Activated naive CD4-positive, alpha-beta T cell treated with anti-CD3 and anti-CD28 coated beads for 36 hours (primary cell): ENCODE data around the gene AZIN2. TPM values are rescaled to one million over a fixed set of nuclear protein-coding genes. Genes with fewer than 3 reads are reported as not detected.

Experiments
- CTCF ChIA-PET: fragments of 350-600 bp; sonication (Branson Sonifier 250); formaldehyde crosslinking; loops from one replicate; lab custom pipeline; 2021; ENCODE audit warnings: antibody characterized with exemption; lab: Charles Lee
- DNase-seq: peaks from one replicate; pipeline ENCODE4 v3.0.0-alpha.2; 2020
- H3K27ac Mint-ChIP-seq: one replicate; pipeline ENCODE4 v1.8.0; 2021; ENCODE audit warnings: mild to moderate bottlenecking, mixed read lengths
- H3K27me3 Mint-ChIP-seq: one replicate; pipeline ENCODE4 v1.8.0; 2021; ENCODE audit warnings: low read depth, mixed read lengths
- H3K36me3 Mint-ChIP-seq: one replicate; pipeline ENCODE4 v1.8.0; 2021; ENCODE audit warnings: low read depth, mixed read lengths
- H3K4me1 Mint-ChIP-seq: one replicate; pipeline ENCODE4 v1.8.0; 2021; ENCODE audit warnings: low read depth, mixed read lengths
- H3K4me3 Mint-ChIP-seq: one replicate; pipeline ENCODE4 v1.8.0; 2021; ENCODE audit warnings: mild to moderate bottlenecking, moderate library complexity, mixed read lengths
- H3K9me3 Mint-ChIP-seq: one replicate; pipeline ENCODE4 v1.8.0; 2021; ENCODE audit warnings: mixed read lengths
- intact Hi-C: fragments of 100-400 bp; cut with micrococcal nuclease; formaldehyde crosslinking; loops from one replicate; pipeline ENCODE4 v1.15.1; 2023
- total RNA-seq, 2 experiments: library from RNA; stranded (reverse); gene quantifications; one replicate each; pipeline ENCODE4 v1.2.3, GENCODE V29; 2021

AZIN2 gene
- total RNA-seq, 2 experiments from 2014 or later = 1.5 to 1.6 TPM

GRCh38 chr1:33149453-33150190 lies 68.7 kb downstream of the AZIN2 start:
- Mint-ChIP-seq H3K4me1 (no peaks in the 10 kb centered on the region), H3K27me3 (no peaks in the 10 kb centered on the region), H3K9me3 (no peaks in the 10 kb centered on the region), H3K4me3 (no peak overlapping the region), H3K36me3 (peaks cover 2% of the 10 kb centered on the region), H3K27ac (no peak overlapping the region)
- intact Hi-C loops = no loop called here
- DNase-seq = no peak
- CTCF ChIA-PET = interaction anchor here (0.8 to 1.6 kb wide), 2 partner anchors 11 to 15 kb away, joined by 3 to 4 read pairs; no protein-coding TSS in a partner anchor

GRCh38 chr1:33150522-33150921 lies 69.6 kb downstream of the AZIN2 start:
- Mint-ChIP-seq H3K4me3 (no peak overlapping the region), H3K27me3 (no peaks in the 10 kb centered on the region), H3K36me3 (peaks cover 2% of the 10 kb centered on the region), H3K27ac (no peak overlapping the region), H3K9me3 (no peaks in the 10 kb centered on the region), H3K4me1 (no peaks in the 10 kb centered on the region)
- intact Hi-C loops = no loop called here
- DNase-seq = no peak
- CTCF ChIA-PET = interaction anchor here (1.6 kb wide), 1 partner anchor 16 kb away, joined by 4 read pairs; no protein-coding TSS in a partner anchor

GRCh38 chr1:33151116-33151515 lies 70.2 kb downstream of the AZIN2 start:
- no peak overlapping the region for H3K27ac Mint-ChIP-seq
- no peaks in the 10 kb centered on the region for H3K27me3 Mint-ChIP-seq
- H3K36me3 Mint-ChIP-seq = peaks cover 2% of the 10 kb centered on the region
- no peaks in the 10 kb centered on the region for H3K4me1 Mint-ChIP-seq
- no peaks in the 10 kb centered on the region for H3K9me3 Mint-ChIP-seq
- CTCF ChIA-PET = no interaction called here
- no peak overlapping the region for H3K4me3 Mint-ChIP-seq
- no peak for DNase-seq
- intact Hi-C loops = no loop called here

- intact Hi-C loops = no loop called here
- Mint-ChIP-seq H3K9me3 (no peaks in the 10 kb centered on the region), H3K27ac (no peak overlapping the region), H3K4me3 (no peak overlapping the region), H3K36me3 (no peaks in the 10 kb centered on the region), H3K27me3 (no peaks in the 10 kb centered on the region), H3K4me1 (no peaks in the 10 kb centered on the region)
- CTCF ChIA-PET = no interaction called here
- DNase-seq = no peak
Measured at GRCh38 chr1:33152685-33153432, 71.9 kb downstream of the AZIN2 start.

- DNase-seq = no peak
Measured at GRCh38 chr1:33153650-33154049, 72.7 kb downstream of the AZIN2 start.

GRCh38 chr1:33155877-33156538 lies 75.1 kb downstream of the AZIN2 start:
- Mint-ChIP-seq H3K4me3 (no peak overlapping the region), H3K27ac (no peak overlapping the region)

More at GRCh38 chr1:33153650-33154049, 72.7 kb downstream of the AZIN2 start:
- no peak overlapping the region for H3K4me3 Mint-ChIP-seq
- intact Hi-C loops = no loop called here
- H3K4me1 Mint-ChIP-seq = no peaks in the 10 kb centered on the region
- H3K27me3 Mint-ChIP-seq = no peaks in the 10 kb centered on the region
- no peaks in the 10 kb centered on the region for H3K36me3 Mint-ChIP-seq
- no peaks in the 10 kb centered on the region for H3K9me3 Mint-ChIP-seq
- CTCF ChIA-PET = no interaction called here
- no peak overlapping the region for H3K27ac Mint-ChIP-seq

GRCh38 chr1:33157131-33157530 lies 76.2 kb downstream of the AZIN2 start:
- Mint-ChIP-seq H3K27me3 (no peaks in the 10 kb centered on the region), H3K9me3 (no peaks in the 10 kb centered on the region), H3K4me1 (no peaks in the 10 kb centered on the region), H3K27ac (no peak overlapping the region), H3K36me3 (no peaks in the 10 kb centered on the region), H3K4me3 (no peak overlapping the region)
- no peak for DNase-seq
- CTCF ChIA-PET = no interaction called here
- intact Hi-C loops = no loop called here

More at GRCh38 chr1:33155877-33156538, 75.1 kb downstream of the AZIN2 start:
- CTCF ChIA-PET = interaction anchor here (0.6 kb wide), 1 partner anchor 26 kb away, joined by 3 read pairs; no protein-coding TSS in a partner anchor
- Mint-ChIP-seq H3K9me3 (no peaks in the 10 kb centered on the region), H3K27me3 (no peaks in the 10 kb centered on the region), H3K36me3 (no peaks in the 10 kb centered on the region), H3K4me1 (no peaks in the 10 kb centered on the region)
- DNase-seq = no peak
- intact Hi-C loops = no loop called here

GRCh38 chr1:33158366-33158765 lies 77.4 kb downstream of the AZIN2 start:
- CTCF ChIA-PET = no interaction called here
- Mint-ChIP-seq H3K4me3 (no peak overlapping the region), H3K9me3 (no peaks in the 10 kb centered on the region), H3K27ac (no peak overlapping the region), H3K4me1 (no peaks in the 10 kb centered on the region), H3K36me3 (no peaks in the 10 kb centered on the region), H3K27me3 (no peaks in the 10 kb centered on the region)
- DNase-seq = no peak
- intact Hi-C loops = no loop called here

GRCh38 chr1:33159577-33159976 lies 78.6 kb downstream of the AZIN2 start:
- Mint-ChIP-seq H3K9me3 (no peaks in the 10 kb centered on the region), H3K36me3 (no peaks in the 10 kb centered on the region), H3K27me3 (no peaks in the 10 kb centered on the region), H3K4me1 (no peaks in the 10 kb centered on the region), H3K27ac (no peak overlapping the region), H3K4me3 (no peak overlapping the region)
- DNase-seq = no peak
- CTCF ChIA-PET = no interaction called here
- intact Hi-C loops = no loop called here

GRCh38 chr1:33161061-33161681 lies 80.2 kb downstream of the AZIN2 start:
- no peak for DNase-seq
- Mint-ChIP-seq H3K4me1 (no peaks in the 10 kb centered on the region), H3K27ac (no peak overlapping the region), H3K27me3 (no peaks in the 10 kb centered on the region), H3K9me3 (no peaks in the 10 kb centered on the region), H3K36me3 (no peaks in the 10 kb centered on the region), H3K4me3 (no peak overlapping the region)
- CTCF ChIA-PET = no interaction called here
- intact Hi-C loops = no loop called here

- H3K27ac Mint-ChIP-seq = no peak overlapping the region
- H3K36me3 Mint-ChIP-seq = no peaks in the 10 kb centered on the region
- H3K4me3 Mint-ChIP-seq = no peak overlapping the region
- no peaks in the 10 kb centered on the region for H3K27me3 Mint-ChIP-seq
- H3K9me3 Mint-ChIP-seq = no peaks in the 10 kb centered on the region
- intact Hi-C loops = no loop called here
- H3K4me1 Mint-ChIP-seq = no peaks in the 10 kb centered on the region
- CTCF ChIA-PET = interaction anchor here (0.6 to 0.9 kb wide), 2 partner anchors 24 to 66 kb away, joined by 3 read pairs; no protein-coding TSS in a partner anchor
- no peak for DNase-seq
Measured at GRCh38 chr1:33162141-33162540, 81.2 kb downstream of the AZIN2 start.
